Fibroblast of lung (primary cell): ENCODE data around the gene TEX52. TPM values are rescaled to one million over a fixed set of nuclear protein-coding genes. Genes with fewer than 3 reads are reported as not detected.

ENCODE experiments used
- DNase-seq, 2 donors: peaks; one replicate each; pipeline versions ENCODE4 v3.0.0 to v3.0.0-alpha.2; 2010; ENCODE audit warnings: low read depth in 2 of 2
- H2AFZ ChIP-seq: 2 replicates; pipeline ENCODE4 v1.5.1; 2012; ENCODE audit warnings: low read length, control low read depth, inconsistent platforms
- H3K27ac ChIP-seq: 2 replicates; pipeline ENCODE4 v1.5.1; 2011; ENCODE audit warnings: low read length, control low read depth; ENCODE audit not compliant: insufficient read depth
- H3K27me3 ChIP-seq: 2 replicates; pipeline ENCODE4 v1.5.1; 2011; ENCODE audit warnings: mild to moderate bottlenecking, low read length; ENCODE audit not compliant: control insufficient read depth, insufficient read depth
- H3K36me3 ChIP-seq: 2 replicates; pipeline ENCODE4 v1.5.1; 2011; ENCODE audit warnings: low read length; ENCODE audit not compliant: control insufficient read depth, insufficient read depth
- H3K4me1 ChIP-seq: 2 replicates; pipeline ENCODE4 v1.5.1; 2011; ENCODE audit warnings: low read length; ENCODE audit not compliant: control insufficient read depth, insufficient read depth; ENCODE audit errors: extremely low read depth
- H3K4me2 ChIP-seq: 2 replicates; pipeline ENCODE4 v1.5.1; 2011; ENCODE audit warnings: low read length, control low read depth; ENCODE audit not compliant: insufficient read depth; ENCODE audit errors: extremely low read depth
- H3K4me3 ChIP-seq, 4 experiments: fragments of 200-600 bp in 1 of 4; sonication (generic) in 1 of 4; replicated peaks in 1 of 4; 2 replicates each; pipeline ENCODE4 v1.5.1; 2011 to 2016; ENCODE audit warnings: low read length in 4 of 4, low read depth in 3 of 4, mild to moderate bottlenecking in 3 of 4, control low read depth in 2 of 4, inconsistent platforms in 1 of 4, mixed read lengths in 1 of 4; ENCODE audit not compliant: insufficient read depth in 1 of 4; ENCODE audit errors: control extremely low read depth in 1 of 4
- H3K79me2 ChIP-seq: 2 replicates; pipeline ENCODE4 v1.5.1; 2012; ENCODE audit warnings: mild to moderate bottlenecking, low read length, inconsistent platforms; ENCODE audit not compliant: control insufficient read depth, insufficient read depth
- H3K9ac ChIP-seq: 2 replicates; pipeline ENCODE4 v1.5.1; 2011; ENCODE audit warnings: mild to moderate bottlenecking, low read length, control low read depth; ENCODE audit not compliant: insufficient read depth
- H3K9me3 ChIP-seq: 2 replicates; pipeline ENCODE4 v1.5.1; 2012; ENCODE audit warnings: low read depth, low read length; ENCODE audit not compliant: control insufficient read depth, insufficient read depth
- H4K20me1 ChIP-seq: 2 replicates; pipeline ENCODE4 v1.5.1; 2011; ENCODE audit warnings: low read length; ENCODE audit not compliant: control insufficient read depth, insufficient read depth; ENCODE audit errors: extremely low read depth
- CTCF ChIP-seq, 2 donors: IDR thresholded peaks in 1 of 2; conservative IDR thresholded peaks in 1 of 2; 1 replicate in 1 of 2; 2 replicates in 1 of 2; pipeline ENCODE4 v1.5.1; 2011 to 2012; ENCODE audit warnings: low read length in 2 of 2, control low read depth in 1 of 2, inconsistent platforms in 1 of 2, low read depth in 1 of 2, mild to moderate bottlenecking in 1 of 2
- EZH2 ChIP-seq: IDR thresholded peaks from 2 replicates; pipeline ENCODE4 v1.5.1; 2012; ENCODE audit warnings: low read length, control low read depth, mild to moderate bottlenecking; ENCODE audit errors: missing control alignments
- polyA plus RNA-seq, 2 donors: library from polyadenylated mRNA; depleted of rRNA in 1 of 2; stranded (reverse) in 1 of 2; unstranded in 1 of 2; fragments of >200 nt; gene quantifications; 2 replicates each; pipeline ENCODE4 v1.2.1, GENCODE V29; 2011 to 2012; ENCODE audit warnings: missing spikeins in 1 of 2
- total RNA-seq: library from RNA; depleted of rRNA; stranded (reverse); fragments of >200 nt; gene quantifications from 2 replicates; pipeline ENCODE4 v1.2.1, GENCODE V29; 2014

Gene TEX52
- total and polyA plus RNA-seq, 2 donors (not counting 1 experiment from before 2014, with no cell fraction given), result not detected

GRCh38 chr12:2833327-2833726, 23.5 kb downstream of the TEX52 start:
- H3K4me2 ChIP-seq, result no peak overlapping the region
- H3K9me3 ChIP-seq, result no peaks in the 10 kb centered on the region
- no peaks in the 10 kb centered on the region for H3K4me1 ChIP-seq
- DNase-seq, result no peak
- H2AFZ ChIP-seq, result no peak overlapping the region
- no peak overlapping the region for H3K9ac ChIP-seq
- H3K27ac ChIP-seq, result no peak overlapping the region
- no peaks in the 10 kb centered on the region for H3K27me3 ChIP-seq
- no peaks in the 10 kb centered on the region for H3K79me2 ChIP-seq
- H4K20me1 ChIP-seq, result no peaks in the 10 kb centered on the region
- H3K4me3 ChIP-seq, result no peak overlapping the region
- H3K36me3 ChIP-seq, result no peaks in the 10 kb centered on the region
- TF ChIP-seq CTCF (conservative IDR thresholded peaks at IDR 0.05 in 1 of 2, IDR thresholded peaks at IDR 0.05 in 1 of 2; ENCODE audit: low read depth in 1 of 2, low read length in 2 of 2), result no peak
- TF ChIP-seq EZH2, result no peak

GRCh38 chr12:2832550-2833127, 24.2 kb downstream of the TEX52 start:
- DNase-seq, result no peak
- no peak overlapping the region for H3K4me3 ChIP-seq
- H3K4me1 ChIP-seq, result no peaks in the 10 kb centered on the region
- no peaks in the 10 kb centered on the region for H3K36me3 ChIP-seq
- TF ChIP-seq EZH2 (no peak), CTCF (conservative IDR thresholded peaks at IDR 0.05 in 1 of 2, IDR thresholded peaks at IDR 0.05 in 1 of 2; ENCODE audit: low read depth in 1 of 2, low read length in 2 of 2) (no peak)
- no peak overlapping the region for H3K27ac ChIP-seq
- no peaks in the 10 kb centered on the region for H4K20me1 ChIP-seq
- no peaks in the 10 kb centered on the region for H3K79me2 ChIP-seq
- H3K9ac ChIP-seq, result no peak overlapping the region
- H3K9me3 ChIP-seq, result no peaks in the 10 kb centered on the region
- H3K27me3 ChIP-seq, result no peaks in the 10 kb centered on the region
- H2AFZ ChIP-seq, result no peak overlapping the region
- H3K4me2 ChIP-seq, result no peak overlapping the region

- Histone ChIP-seq H3K27me3 (no peaks in the 10 kb centered on the region), H3K4me3 (no peak overlapping the region), H4K20me1 (no peaks in the 10 kb centered on the region), H3K9me3 (no peaks in the 10 kb centered on the region), H3K79me2 (no peaks in the 10 kb centered on the region), H3K9ac (no peak overlapping the region), H3K36me3 (peaks cover 2% of the 10 kb centered on the region), H2AFZ (no peak overlapping the region), H3K27ac (no peak overlapping the region), H3K4me1 (no peaks in the 10 kb centered on the region), H3K4me2 (no peak overlapping the region)
- TF ChIP-seq EZH2 (no peak), CTCF (conservative IDR thresholded peaks at IDR 0.05 in 1 of 2, IDR thresholded peaks at IDR 0.05 in 1 of 2; ENCODE audit: low read depth in 1 of 2, low read length in 2 of 2) (no peak)
- DNase-seq, result no peak
Observed at GRCh38 chr12:2829275-2829674, 27.6 kb downstream of the TEX52 start.
